WERI-Rb-1 (cell line): ENCODE measurements around the gene UBQLNL.

Source experiments
- DNase-seq: peaks from one replicate; pipeline ENCODE4 v3.0.0-alpha.2; 2020
- H3K27ac ChIP-seq: fragments of 250-450 bp; sonication (Bioruptor Pico); 2 replicates; pipeline ENCODE4 v1.5.1; 2020; ENCODE audit warnings: mild to moderate bottlenecking, moderate library complexity
- H3K27me3 ChIP-seq: fragments of 250-450 bp; sonication (Bioruptor Pico); 2 replicates; pipeline ENCODE4 v1.5.1; 2021; ENCODE audit warnings: mild to moderate bottlenecking, low read depth, moderate library complexity; ENCODE audit not compliant: insufficient read depth, severe bottlenecking
- H3K36me3 ChIP-seq: fragments of 250-450 bp; sonication (Bioruptor Pico); 2 replicates; pipeline ENCODE4 v1.5.1; 2020; ENCODE audit warnings: mild to moderate bottlenecking, moderate library complexity
- H3K4me3 ChIP-seq: 2 replicates; pipeline ENCODE4 v1.5.1; 2011; ENCODE audit warnings: low read depth, mild to moderate bottlenecking, control low read depth, low read length
- H3K9me3 ChIP-seq: fragments of 250-450 bp; sonication (Bioruptor Pico); 2 replicates; pipeline ENCODE4 v1.5.1; 2021; ENCODE audit warnings: mild to moderate bottlenecking, moderate library complexity; ENCODE audit not compliant: severe bottlenecking
- TF ChIP-seq, protein P1 (sequence below): IDR thresholded peaks from 2 replicates; pipeline ENCODE4 v1.5.1; 2011; ENCODE audit warnings: low read depth, mild to moderate bottlenecking, control low read depth, inconsistent platforms, low read length

Gene UBQLNL, protein sequence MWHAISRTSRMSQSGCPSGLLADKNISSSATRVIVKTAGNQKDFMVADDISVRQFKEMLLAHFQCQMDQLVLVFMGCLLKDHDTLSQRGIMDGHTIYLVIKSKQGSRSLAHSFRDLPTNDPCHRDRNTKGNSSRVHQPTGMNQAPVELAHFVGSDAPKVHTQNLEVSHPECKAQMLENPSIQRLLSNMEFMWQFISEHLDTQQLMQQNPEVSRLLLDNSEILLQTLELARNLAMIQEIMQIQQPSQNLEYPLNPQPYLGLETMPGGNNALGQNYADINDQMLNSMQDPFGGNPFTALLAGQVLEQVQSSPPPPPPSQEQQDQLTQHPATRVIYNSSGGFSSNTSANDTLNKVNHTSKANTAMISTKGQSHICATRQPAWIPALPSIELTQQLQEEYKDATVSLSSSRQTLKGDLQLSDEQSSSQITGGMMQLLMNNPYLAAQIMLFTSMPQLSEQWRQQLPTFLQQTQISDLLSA

DNA sequence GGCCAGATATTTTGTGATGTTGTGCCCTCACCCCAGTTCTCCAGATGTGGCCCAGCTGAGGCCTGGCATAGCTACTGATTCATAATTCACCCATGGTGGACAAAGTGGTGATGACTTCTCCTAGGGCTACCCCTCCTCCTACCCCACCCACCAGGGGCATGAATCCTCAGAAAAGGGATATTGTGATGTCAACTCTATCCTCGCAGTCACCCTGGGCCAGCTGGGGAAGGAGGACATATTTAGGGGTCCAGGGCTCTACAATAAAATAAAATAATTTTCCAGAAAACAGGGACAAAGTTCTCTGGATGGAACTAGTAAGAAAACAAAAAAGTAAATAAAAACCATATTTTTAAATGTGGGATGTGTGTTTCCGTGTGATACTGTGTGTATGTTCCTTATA is at the start of gene UBQLNL:
TSS of gene UBQLNL (minus strand) at position 101 of the 400 bp plus-strand sequence. CDS start 258 bp downstream, outside the sequence.
- no peak for DNase-seq
- TF ChIP-seq, protein P1, sequence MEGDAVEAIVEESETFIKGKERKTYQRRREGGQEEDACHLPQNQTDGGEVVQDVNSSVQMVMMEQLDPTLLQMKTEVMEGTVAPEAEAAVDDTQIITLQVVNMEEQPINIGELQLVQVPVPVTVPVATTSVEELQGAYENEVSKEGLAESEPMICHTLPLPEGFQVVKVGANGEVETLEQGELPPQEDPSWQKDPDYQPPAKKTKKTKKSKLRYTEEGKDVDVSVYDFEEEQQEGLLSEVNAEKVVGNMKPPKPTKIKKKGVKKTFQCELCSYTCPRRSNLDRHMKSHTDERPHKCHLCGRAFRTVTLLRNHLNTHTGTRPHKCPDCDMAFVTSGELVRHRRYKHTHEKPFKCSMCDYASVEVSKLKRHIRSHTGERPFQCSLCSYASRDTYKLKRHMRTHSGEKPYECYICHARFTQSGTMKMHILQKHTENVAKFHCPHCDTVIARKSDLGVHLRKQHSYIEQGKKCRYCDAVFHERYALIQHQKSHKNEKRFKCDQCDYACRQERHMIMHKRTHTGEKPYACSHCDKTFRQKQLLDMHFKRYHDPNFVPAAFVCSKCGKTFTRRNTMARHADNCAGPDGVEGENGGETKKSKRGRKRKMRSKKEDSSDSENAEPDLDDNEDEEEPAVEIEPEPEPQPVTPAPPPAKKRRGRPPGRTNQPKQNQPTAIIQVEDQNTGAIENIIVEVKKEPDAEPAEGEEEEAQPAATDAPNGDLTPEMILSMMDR, result no peak
- Histone ChIP-seq H3K4me3 (no peak within 1 kb of the TSS), H3K27ac (no peak within 1 kb of the TSS), H3K9me3 (peaks cover 3% of the 10 kb centered on the region), H3K36me3 (no peaks in the 10 kb centered on the region), H3K27me3 (no peaks in the 10 kb centered on the region)

- TF ChIP-seq, protein P1, result no peak
- DNase-seq, result no peak
- H3K27ac ChIP-seq, result no peak overlapping the region
- peaks cover 43% of the 10 kb centered on the region for H3K27me3 ChIP-seq
- H3K9me3 ChIP-seq, result no peaks in the 10 kb centered on the region
- no peaks in the 10 kb centered on the region for H3K36me3 ChIP-seq
- H3K4me3 ChIP-seq, result no peak overlapping the region
Measured at GRCh38 chr11:5564259-5565019, 47.9 kb upstream of the UBQLNL start.

DNA sequence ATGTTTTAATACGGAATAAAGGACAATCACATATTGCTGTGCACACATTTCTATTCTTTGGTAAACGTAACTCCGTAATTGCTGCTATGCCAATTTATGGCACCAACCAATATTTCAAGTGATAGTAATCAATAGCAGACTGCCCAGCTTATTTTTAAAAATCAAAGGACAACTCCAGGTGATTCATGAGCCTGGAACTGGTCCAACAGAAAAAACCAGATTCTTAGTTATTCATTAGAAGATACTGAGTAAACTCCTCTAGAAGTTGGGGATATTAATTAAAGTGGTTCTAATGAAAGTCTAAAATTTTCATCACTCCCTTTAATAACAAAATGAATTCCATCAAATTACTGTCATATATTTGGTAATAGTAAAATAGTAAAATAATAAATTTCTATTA is 41.3 kb upstream of the UBQLNL start:
- no peak overlapping the region for H3K4me3 ChIP-seq
- H3K9me3 ChIP-seq, result no peaks in the 10 kb centered on the region
- no peak overlapping the region for H3K27ac ChIP-seq
- TF ChIP-seq, protein P1, result no peak
- no peaks in the 10 kb centered on the region for H3K36me3 ChIP-seq
- no peak for DNase-seq
- H3K27me3 ChIP-seq, result peaks cover 26% of the 10 kb centered on the region

- H3K36me3 ChIP-seq, result no peaks in the 10 kb centered on the region
Measured at GRCh38 chr11:5556596-5557188, 40.2 kb upstream of the UBQLNL start.

GRCh38 chr11:5553343-5553742 is 36.8 kb upstream of the UBQLNL start:
- TF ChIP-seq, protein P1, result no peak
- H3K9me3 ChIP-seq, result no peaks in the 10 kb centered on the region
- H3K36me3 ChIP-seq, result no peaks in the 10 kb centered on the region
- no peak for DNase-seq
- peaks cover 13% of the 10 kb centered on the region for H3K27me3 ChIP-seq
- H3K27ac ChIP-seq, result no peak overlapping the region
- H3K4me3 ChIP-seq, result no peak overlapping the region

More at GRCh38 chr11:5556596-5557188, 40.2 kb upstream of the UBQLNL start:
- H3K27ac ChIP-seq, result no peak overlapping the region
- no peaks in the 10 kb centered on the region for H3K9me3 ChIP-seq
- H3K27me3 ChIP-seq, result peaks cover 18% of the 10 kb centered on the region
- no peak for DNase-seq
- no peak overlapping the region for H3K4me3 ChIP-seq
- TF ChIP-seq, protein P1, result no peak
